A549 (cell line): ENCODE results near the gene PSMD1.
"Not testable (repeated sequence)": the region's sequence is repeated elsewhere in the genome, so short reads cannot be mapped to it uniquely, and the experiment has no call there.

Source experiments
- CEBPB ChIP-seq, 2 experiments: fragments of >200 bp in 1 of 2; sonication (Bioruptor Twin) in 1 of 2; formaldehyde crosslinking in 1 of 2; IDR thresholded peaks; 2 replicates each; pipeline ENCODE4 v1.6.1; 2012 to 2016
- EHF ChIP-seq: fragments of 250-450 bp; sonication (Bioruptor Pico); IDR thresholded peaks from 2 replicates; pipeline ENCODE4 v1.5.0; 2020; ENCODE audit warnings: mild to moderate bottlenecking
- HDAC2 ChIP-seq: fragments of 200-600 bp; sonication (generic); IDR thresholded peaks from 2 replicates; pipeline ENCODE4 v1.6.1; 2016
- POLR2A ChIP-seq: IDR thresholded peaks from 2 replicates; pipeline ENCODE4 v1.6.1; 2012; ENCODE audit warnings: mild to moderate bottlenecking, low read length
- POLR2AphosphoS2 ChIP-seq: conservative IDR thresholded peaks from 2 replicates; pipeline ENCODE4 v1.6.1; 2012; ENCODE audit warnings: low read length, improper control_type of control experiment, inconsistent platforms
- SMC3 ChIP-seq: fragments of >200 bp; sonication (Bioruptor Twin); formaldehyde crosslinking; IDR thresholded peaks from 3 replicates; pipeline ENCODE4 v1.6.1; 2018; ENCODE audit warnings: inconsistent platforms
- TP53 ChIP-seq: fragments of 250-450 bp; sonication (Bioruptor Pico); IDR thresholded peaks from 2 replicates; pipeline ENCODE4 v1.5.0; 2021; ENCODE audit warnings: mild to moderate bottlenecking, moderate library complexity
- TF ChIP-seq, protein P1 (sequence below): fragments of >200 bp; sonication (Bioruptor Twin); formaldehyde crosslinking; IDR thresholded peaks from 3 replicates; pipeline ENCODE4 v1.5.1; 2016
- TF ChIP-seq, protein P2 (sequence below): IDR thresholded peaks from 2 replicates; pipeline ENCODE4 v1.6.1; 2012

DNA sequence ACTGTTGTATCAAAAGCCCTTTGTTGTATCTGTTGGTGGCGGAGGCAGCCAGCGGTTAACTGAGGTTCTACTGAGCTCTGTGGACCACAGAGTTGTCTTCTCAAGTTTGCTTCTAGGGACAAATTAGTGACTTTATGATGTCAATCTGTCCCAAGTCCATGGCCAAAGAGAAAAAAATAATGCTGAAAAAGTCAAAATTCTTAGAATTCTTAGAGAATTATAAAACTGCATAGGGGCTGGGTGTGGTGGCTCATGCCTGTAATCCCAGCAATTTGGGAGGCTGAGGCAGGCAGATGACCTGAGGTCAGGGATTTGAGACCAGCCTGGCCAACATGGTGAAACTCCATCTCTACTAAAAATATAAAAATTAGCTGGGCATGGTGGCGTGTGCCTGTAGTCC is 31.6 kb upstream of the PSMD1 start:
- not testable (repeated sequence) for TF ChIP-seq POLR2A; CEBPB (IDR thresholded peaks at IDR 0.05); TP53 (CRISPR knock-in tag); HDAC2; POLR2AphosphoS2; SMC3; EHF (CRISPR knock-in tag)
- TF ChIP-seq, protein P1, sequence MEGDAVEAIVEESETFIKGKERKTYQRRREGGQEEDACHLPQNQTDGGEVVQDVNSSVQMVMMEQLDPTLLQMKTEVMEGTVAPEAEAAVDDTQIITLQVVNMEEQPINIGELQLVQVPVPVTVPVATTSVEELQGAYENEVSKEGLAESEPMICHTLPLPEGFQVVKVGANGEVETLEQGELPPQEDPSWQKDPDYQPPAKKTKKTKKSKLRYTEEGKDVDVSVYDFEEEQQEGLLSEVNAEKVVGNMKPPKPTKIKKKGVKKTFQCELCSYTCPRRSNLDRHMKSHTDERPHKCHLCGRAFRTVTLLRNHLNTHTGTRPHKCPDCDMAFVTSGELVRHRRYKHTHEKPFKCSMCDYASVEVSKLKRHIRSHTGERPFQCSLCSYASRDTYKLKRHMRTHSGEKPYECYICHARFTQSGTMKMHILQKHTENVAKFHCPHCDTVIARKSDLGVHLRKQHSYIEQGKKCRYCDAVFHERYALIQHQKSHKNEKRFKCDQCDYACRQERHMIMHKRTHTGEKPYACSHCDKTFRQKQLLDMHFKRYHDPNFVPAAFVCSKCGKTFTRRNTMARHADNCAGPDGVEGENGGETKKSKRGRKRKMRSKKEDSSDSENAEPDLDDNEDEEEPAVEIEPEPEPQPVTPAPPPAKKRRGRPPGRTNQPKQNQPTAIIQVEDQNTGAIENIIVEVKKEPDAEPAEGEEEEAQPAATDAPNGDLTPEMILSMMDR: not testable (repeated sequence)
- TF ChIP-seq, protein P2, sequence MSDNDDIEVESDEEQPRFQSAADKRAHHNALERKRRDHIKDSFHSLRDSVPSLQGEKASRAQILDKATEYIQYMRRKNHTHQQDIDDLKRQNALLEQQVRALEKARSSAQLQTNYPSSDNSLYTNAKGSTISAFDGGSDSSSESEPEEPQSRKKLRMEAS: not testable (repeated sequence)
